ENCODE measurements around the gene FADS3.

Gene FADS3, protein sequence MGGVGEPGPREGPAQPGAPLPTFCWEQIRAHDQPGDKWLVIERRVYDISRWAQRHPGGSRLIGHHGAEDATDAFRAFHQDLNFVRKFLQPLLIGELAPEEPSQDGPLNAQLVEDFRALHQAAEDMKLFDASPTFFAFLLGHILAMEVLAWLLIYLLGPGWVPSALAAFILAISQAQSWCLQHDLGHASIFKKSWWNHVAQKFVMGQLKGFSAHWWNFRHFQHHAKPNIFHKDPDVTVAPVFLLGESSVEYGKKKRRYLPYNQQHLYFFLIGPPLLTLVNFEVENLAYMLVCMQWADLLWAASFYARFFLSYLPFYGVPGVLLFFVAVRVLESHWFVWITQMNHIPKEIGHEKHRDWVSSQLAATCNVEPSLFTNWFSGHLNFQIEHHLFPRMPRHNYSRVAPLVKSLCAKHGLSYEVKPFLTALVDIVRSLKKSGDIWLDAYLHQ

DNA sequence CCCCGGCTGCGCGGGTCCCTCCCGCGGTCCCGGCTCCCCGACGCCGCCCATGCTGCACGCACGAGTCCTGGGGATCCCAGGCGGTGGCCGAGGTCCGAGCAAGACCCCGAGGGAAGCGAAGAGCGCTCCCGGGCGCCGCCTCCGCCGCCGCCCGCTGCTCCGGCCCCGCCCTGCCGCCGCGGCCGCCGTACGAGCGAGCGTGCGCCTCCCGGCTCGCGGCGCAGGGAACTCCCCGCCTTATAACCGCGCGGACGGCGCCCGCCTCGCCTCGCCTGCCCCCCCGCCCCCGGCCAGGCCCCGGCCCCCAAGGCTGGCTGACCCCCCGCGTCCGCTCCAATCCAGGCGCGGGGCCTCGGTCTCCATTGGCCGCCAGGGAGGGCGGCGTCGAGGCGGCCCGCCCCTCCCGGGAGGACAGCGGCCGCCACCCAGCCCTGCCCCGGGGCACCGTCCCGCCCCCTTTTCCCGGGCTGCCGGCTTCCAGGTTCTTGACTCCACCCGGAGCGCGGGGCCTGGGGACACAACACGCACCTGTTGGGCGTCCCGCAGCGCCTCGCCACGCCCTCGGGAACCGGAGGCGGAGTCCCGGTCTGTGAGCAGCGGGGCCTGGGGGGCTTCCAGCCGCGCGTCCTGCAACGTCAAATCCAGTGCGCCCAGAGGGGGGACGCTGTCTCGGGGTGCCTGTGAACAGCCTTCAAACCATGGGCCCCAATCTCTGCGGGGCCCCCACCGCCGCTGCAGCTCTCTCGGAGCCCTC, at the start of gene FADS3:
FADS3 (minus strand) TSS at position 215 of the 754 bp plus-strand sequence; CDS start at position 51, 164 bp downstream.
- Histone ChIP-seq H3K27ac (ENCODE audit: low read length) (no peak within 1 kb of the TSS), H3K36me3 (ENCODE audit: control insufficient read depth, low read depth, low read length) (no peaks in the 10 kb centered on the region), H3K9ac (ENCODE audit: low read length) (peak within 1 kb of the TSS; percentile 22), H3K4me3 (ENCODE audit: low read length) (peak within 1 kb of the TSS; percentile 75), H3K4me1 (ENCODE audit: control insufficient read depth, low read depth, low read length) (peaks cover 6% of the 10 kb centered on the region), H3K9me3 (ENCODE audit: control insufficient read depth, low read depth, low read length) (no peaks in the 10 kb centered on the region), H3K27me3 (ENCODE audit: control insufficient read depth, insufficient read depth, low read length) (peaks cover 5% of the 10 kb centered on the region)

DNA sequence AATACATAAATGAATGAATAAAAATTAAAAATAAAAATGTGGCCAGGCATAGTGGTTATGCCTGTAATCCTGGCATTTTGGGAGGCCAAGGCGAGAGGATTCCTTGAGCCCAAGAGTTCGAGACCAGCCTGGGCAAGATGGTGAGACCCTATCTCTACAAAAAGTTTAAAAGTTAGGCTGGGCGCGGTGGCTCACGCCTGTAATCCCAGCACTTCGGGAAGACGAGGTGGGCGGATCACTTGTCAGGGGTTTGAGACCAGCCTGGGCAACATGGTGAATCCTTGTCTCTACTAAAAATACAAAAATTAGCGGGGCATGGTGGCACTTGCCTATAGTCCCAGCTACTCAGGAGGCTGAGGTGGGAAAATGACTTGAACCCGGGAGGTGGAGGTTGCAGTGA, 49.1 kb upstream of the FADS3 start:
- H3K4me1 ChIP-seq (ENCODE audit: control insufficient read depth, low read depth, low read length) = no peaks in the 10 kb centered on the region
- H3K9me3 ChIP-seq (ENCODE audit: control insufficient read depth, low read depth, low read length) = no peaks in the 10 kb centered on the region
- no peaks in the 10 kb centered on the region for H3K36me3 ChIP-seq (ENCODE audit: control insufficient read depth, low read depth, low read length)
- H3K27me3 ChIP-seq (ENCODE audit: control insufficient read depth, insufficient read depth, low read length) = no peaks in the 10 kb centered on the region
- H3K4me3 ChIP-seq (ENCODE audit: low read length) = no peak overlapping the region
- H3K9ac ChIP-seq (ENCODE audit: low read length) = no peak overlapping the region
- H3K27ac ChIP-seq (ENCODE audit: low read length) = no peak overlapping the region

DNA sequence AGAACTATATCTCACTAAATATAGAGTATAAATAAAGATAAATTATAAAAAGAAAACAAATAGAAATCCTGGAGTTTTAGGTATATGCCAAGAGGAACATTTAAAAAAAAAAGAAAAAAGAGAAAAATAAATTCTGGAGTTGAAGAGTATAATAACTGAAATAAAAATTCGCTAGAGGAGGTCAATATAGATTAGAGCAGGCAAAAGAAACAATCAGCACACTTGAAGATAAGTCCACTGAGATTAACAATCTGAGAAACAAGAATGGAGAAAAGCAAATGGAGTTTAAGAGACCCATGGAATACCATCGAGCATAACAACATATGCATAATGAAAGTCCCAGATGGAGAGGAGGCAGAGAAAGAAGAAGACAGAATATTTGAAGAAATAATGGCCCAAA, 44.5 kb upstream of the FADS3 start:
- no peak overlapping the region for H3K9ac ChIP-seq (ENCODE audit: low read length)
- H3K36me3 ChIP-seq (ENCODE audit: control insufficient read depth, low read depth, low read length) = no peaks in the 10 kb centered on the region
- no peak overlapping the region for H3K4me3 ChIP-seq (ENCODE audit: low read length)
- H3K9me3 ChIP-seq (ENCODE audit: control insufficient read depth, low read depth, low read length) = no peaks in the 10 kb centered on the region
- no peak overlapping the region for H3K27ac ChIP-seq (ENCODE audit: low read length)
- no peaks in the 10 kb centered on the region for H3K4me1 ChIP-seq (ENCODE audit: control insufficient read depth, low read depth, low read length)
- H3K27me3 ChIP-seq (ENCODE audit: control insufficient read depth, insufficient read depth, low read length) = no peaks in the 10 kb centered on the region

DNA sequence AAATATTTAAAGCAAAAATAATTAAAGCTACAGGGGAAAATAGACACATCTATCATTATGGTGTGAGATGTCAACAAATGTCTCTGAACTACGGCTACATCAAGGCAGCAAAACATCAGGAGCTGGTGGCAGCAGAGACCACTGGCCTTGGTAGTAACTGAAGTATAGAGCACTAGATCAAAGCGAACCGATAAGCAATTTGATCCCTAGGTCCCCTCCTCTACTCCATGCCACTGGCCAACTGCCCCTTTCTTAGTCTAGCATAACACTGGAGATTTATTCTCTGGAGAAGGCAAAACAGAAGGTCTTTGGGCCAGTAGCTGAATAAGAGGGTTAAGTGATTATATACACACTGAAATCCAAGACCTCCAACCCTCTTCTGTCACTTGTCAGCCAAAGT, 39.6 kb upstream of the FADS3 start:
- Histone ChIP-seq H3K4me1 (ENCODE audit: control insufficient read depth, low read depth, low read length) (no peaks in the 10 kb centered on the region), H3K9me3 (ENCODE audit: control insufficient read depth, low read depth, low read length) (no peaks in the 10 kb centered on the region), H3K36me3 (ENCODE audit: control insufficient read depth, low read depth, low read length) (no peaks in the 10 kb centered on the region), H3K27ac (ENCODE audit: low read length) (no peak overlapping the region), H3K9ac (ENCODE audit: low read length) (no peak overlapping the region), H3K27me3 (ENCODE audit: control insufficient read depth, insufficient read depth, low read length) (no peaks in the 10 kb centered on the region), H3K4me3 (ENCODE audit: low read length) (no peak overlapping the region)

DNA sequence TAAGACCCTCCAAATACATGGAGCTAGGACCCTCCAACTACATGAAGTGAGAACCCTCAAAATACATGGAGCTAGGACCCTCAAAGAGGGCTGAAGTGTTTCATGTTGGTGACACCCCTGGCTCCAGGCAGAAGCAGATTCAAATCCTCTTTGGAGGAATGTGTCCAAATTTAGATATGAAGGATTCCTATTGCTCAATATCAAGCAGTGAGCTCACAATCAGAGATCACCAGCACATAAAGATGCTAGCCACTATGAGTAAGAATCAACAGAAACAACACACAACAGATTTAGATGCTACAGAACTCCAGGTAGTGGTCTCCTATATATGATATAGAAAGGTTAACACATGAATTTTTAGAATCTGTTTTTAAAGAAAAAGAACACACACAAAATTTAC, 37.3 kb upstream of the FADS3 start:
- no peaks in the 10 kb centered on the region for H3K9me3 ChIP-seq (ENCODE audit: control insufficient read depth, low read depth, low read length)
- no peaks in the 10 kb centered on the region for H3K36me3 ChIP-seq (ENCODE audit: control insufficient read depth, low read depth, low read length)
- no peak overlapping the region for H3K4me3 ChIP-seq (ENCODE audit: low read length)
- H3K27me3 ChIP-seq (ENCODE audit: control insufficient read depth, insufficient read depth, low read length) = no peaks in the 10 kb centered on the region
- no peak overlapping the region for H3K9ac ChIP-seq (ENCODE audit: low read length)
- H3K27ac ChIP-seq (ENCODE audit: low read length) = no peak overlapping the region
- peaks cover 7% of the 10 kb centered on the region for H3K4me1 ChIP-seq (ENCODE audit: control insufficient read depth, low read depth, low read length)

DNA sequence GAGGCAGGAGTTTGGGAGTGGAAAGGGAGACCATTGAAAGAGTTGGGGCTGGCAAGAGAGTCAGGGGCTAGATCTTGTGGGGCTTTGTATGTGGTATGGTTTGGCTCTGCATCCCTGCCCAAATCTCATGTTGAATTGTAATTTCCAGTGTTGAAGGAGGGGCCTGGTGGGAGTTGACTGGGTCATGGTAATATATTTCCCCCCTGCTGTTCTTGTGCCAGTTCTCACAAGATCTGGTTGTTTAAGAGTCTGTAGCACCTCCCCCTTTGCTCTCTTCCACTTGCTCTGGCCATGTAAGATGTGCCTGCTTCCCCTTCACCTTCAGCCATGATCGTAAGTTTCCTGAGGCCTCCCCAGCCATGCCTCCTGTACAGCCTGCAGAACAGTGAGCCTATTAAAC, 36.2 kb upstream of the FADS3 start:
- H3K4me3 ChIP-seq (ENCODE audit: low read length) = no peak overlapping the region
- H3K27ac ChIP-seq (ENCODE audit: low read length) = no peak overlapping the region
- no peak overlapping the region for H3K9ac ChIP-seq (ENCODE audit: low read length)
- H3K9me3 ChIP-seq (ENCODE audit: control insufficient read depth, low read depth, low read length) = no peaks in the 10 kb centered on the region
- peaks cover 10% of the 10 kb centered on the region for H3K4me1 ChIP-seq (ENCODE audit: control insufficient read depth, low read depth, low read length)
- H3K27me3 ChIP-seq (ENCODE audit: control insufficient read depth, insufficient read depth, low read length) = no peaks in the 10 kb centered on the region
- no peaks in the 10 kb centered on the region for H3K36me3 ChIP-seq (ENCODE audit: control insufficient read depth, low read depth, low read length)

DNA sequence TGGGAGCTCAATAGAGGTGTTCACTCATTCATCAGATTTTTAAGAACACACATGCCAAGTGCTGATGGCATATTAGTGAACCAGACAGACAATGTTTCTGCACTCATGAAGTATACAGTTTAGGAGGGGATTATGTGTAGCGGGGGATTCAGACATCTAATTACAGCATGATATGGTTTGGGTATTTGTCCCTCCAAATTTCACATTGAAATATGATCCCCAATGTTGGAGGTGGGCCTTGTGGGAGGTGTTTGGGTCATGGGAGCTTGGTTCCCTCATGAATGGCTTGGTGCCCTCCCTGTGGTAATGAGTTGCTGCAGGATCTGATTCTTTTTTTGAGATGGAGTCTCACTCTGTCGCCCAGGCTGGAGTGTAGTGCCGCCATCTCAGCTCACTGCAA, 34.9 kb upstream of the FADS3 start:
- no peak overlapping the region for H3K4me3 ChIP-seq (ENCODE audit: low read length)
- no peaks in the 10 kb centered on the region for H3K36me3 ChIP-seq (ENCODE audit: control insufficient read depth, low read depth, low read length)
- peaks cover 10% of the 10 kb centered on the region for H3K4me1 ChIP-seq (ENCODE audit: control insufficient read depth, low read depth, low read length)
- no peaks in the 10 kb centered on the region for H3K27me3 ChIP-seq (ENCODE audit: control insufficient read depth, insufficient read depth, low read length)
- H3K9me3 ChIP-seq (ENCODE audit: control insufficient read depth, low read depth, low read length) = no peaks in the 10 kb centered on the region
- H3K9ac ChIP-seq (ENCODE audit: low read length) = no peak overlapping the region
- H3K27ac ChIP-seq (ENCODE audit: low read length) = no peak overlapping the region

DNA sequence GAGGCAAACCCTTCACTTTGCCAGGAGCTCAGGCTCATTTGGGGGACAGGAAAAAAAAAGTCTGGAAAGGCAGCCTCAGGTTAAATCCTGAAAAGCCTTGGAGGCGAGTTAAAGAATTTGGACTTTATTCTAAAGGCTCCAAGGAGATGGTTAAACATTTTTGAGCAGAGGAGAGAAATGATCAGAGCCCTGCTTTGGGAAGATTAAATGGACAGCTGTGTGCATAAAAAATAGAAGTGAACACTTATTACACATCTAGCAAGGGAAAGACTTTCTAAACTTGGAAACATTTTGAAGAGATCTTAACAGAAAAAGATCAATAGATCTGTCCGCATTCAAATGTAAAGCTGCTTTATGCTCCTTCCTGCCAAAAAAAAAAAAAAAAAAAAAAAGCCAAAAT, 34.4 kb upstream of the FADS3 start:
- Histone ChIP-seq H3K4me3 (ENCODE audit: low read length) (no peak overlapping the region), H3K4me1 (ENCODE audit: control insufficient read depth, low read depth, low read length) (peaks cover 10% of the 10 kb centered on the region), H3K9ac (ENCODE audit: low read length) (no peak overlapping the region), H3K9me3 (ENCODE audit: control insufficient read depth, low read depth, low read length) (no peaks in the 10 kb centered on the region), H3K36me3 (ENCODE audit: control insufficient read depth, low read depth, low read length) (no peaks in the 10 kb centered on the region), H3K27ac (ENCODE audit: low read length) (no peak overlapping the region), H3K27me3 (ENCODE audit: control insufficient read depth, insufficient read depth, low read length) (no peaks in the 10 kb centered on the region)

DNA sequence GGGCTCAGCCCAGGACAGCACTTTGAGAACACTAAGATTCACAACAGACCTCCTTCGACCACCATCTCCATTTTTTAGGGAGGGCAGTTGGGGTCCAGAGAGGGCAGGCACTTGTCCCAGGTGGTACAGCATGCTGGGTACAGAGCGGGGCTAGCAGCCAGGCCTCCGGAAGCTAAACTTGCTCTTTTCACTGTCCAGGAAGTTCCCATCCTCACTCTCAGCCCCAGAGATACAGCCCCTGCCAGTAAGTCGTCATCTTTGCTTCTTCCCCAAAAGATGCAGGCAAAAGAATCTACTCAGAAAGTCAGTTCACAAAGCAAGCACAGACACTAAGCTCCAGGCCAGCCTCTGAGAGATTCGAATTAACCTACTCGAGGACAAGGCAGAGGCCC, 32.7 kb upstream of the FADS3 start:
- Histone ChIP-seq H3K4me1 (ENCODE audit: control insufficient read depth, low read depth, low read length) (peaks cover 10% of the 10 kb centered on the region), H3K27ac (ENCODE audit: low read length) (no peak overlapping the region), H3K9ac (ENCODE audit: low read length) (no peak overlapping the region), H3K9me3 (ENCODE audit: control insufficient read depth, low read depth, low read length) (no peaks in the 10 kb centered on the region), H3K4me3 (ENCODE audit: low read length) (no peak overlapping the region), H3K36me3 (ENCODE audit: control insufficient read depth, low read depth, low read length) (no peaks in the 10 kb centered on the region), H3K27me3 (ENCODE audit: control insufficient read depth, insufficient read depth, low read length) (no peaks in the 10 kb centered on the region)

DNA sequence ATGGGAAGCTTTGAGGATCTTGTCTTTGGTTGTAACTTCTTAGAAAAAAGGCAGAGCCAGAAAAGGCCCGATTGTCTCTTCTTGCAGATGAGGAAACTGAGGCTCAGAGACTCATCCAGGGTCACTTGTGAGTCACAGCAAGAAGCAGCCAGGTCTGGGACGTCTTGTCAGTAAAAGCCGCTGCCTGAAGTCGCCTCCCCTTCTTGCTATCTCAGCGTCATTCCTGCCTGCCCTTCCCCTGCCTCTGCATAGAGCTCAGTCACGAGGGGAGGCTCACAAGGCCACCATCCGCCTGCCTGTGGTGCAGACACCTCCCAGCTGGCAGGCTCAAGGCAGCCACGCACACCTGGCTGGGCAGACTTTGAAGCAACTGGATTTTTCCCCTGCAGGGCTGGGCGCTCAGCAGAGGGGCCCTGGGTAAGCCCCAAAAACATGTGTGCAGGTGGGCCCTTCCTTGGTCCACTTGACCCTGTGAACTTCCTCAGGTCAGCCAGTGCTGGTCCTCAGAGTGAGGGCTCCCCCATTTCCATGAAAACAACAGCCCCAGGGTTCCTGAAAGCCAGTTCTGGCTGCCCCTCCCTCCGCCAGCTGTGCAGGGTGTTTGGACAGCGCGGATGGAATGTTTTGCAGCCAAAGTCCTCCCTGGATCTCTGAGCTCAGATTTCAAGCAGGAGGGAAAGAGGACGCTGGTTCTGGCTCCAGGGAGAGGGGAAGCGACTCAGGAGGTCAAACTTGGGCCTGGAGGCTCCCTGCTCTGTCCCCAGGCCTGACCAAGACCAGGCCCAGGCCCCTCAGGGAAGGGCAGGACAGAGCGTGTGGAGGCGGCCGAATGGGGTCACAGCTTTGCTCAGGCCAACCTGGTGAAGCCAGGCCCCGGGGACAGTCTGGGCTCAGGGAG, 32.1 kb upstream of the FADS3 start:
- no peak overlapping the region for H3K9ac ChIP-seq (ENCODE audit: low read length)
- no peak overlapping the region for H3K4me3 ChIP-seq (ENCODE audit: low read length)

DNA sequence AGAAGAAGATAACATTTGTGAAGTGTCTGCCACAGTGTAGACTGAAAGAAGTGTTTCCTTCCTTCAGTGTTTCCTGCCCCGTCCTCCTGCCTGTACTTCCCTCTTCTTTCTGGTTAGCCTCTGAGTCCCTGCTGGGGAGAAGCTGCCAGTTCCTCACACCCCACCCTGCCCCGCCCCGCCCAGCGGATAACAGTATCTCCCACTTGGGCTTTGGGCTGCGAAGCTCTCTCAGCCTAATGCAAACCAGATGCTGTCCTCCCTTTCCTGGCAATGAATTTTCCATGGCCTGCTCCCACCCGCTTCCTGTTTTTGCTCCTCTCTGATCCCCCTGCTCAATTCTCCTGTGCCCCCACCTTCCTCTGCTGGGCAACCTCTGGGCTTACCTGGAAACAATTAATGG, 31.2 kb upstream of the FADS3 start:
- H3K9ac ChIP-seq (ENCODE audit: low read length) = no peak overlapping the region
- H3K9me3 ChIP-seq (ENCODE audit: control insufficient read depth, low read depth, low read length) = no peaks in the 10 kb centered on the region
- peaks cover 10% of the 10 kb centered on the region for H3K4me1 ChIP-seq (ENCODE audit: control insufficient read depth, low read depth, low read length)
- no peak overlapping the region for H3K4me3 ChIP-seq (ENCODE audit: low read length)
- H3K27ac ChIP-seq (ENCODE audit: low read length) = no peak overlapping the region
- H3K27me3 ChIP-seq (ENCODE audit: control insufficient read depth, insufficient read depth, low read length) = peaks cover 12% of the 10 kb centered on the region
- no peaks in the 10 kb centered on the region for H3K36me3 ChIP-seq (ENCODE audit: control insufficient read depth, low read depth, low read length)

More for the DNA sequence above, 32.1 kb upstream of the FADS3 start:
- Histone ChIP-seq H3K4me1 (ENCODE audit: control insufficient read depth, low read depth, low read length) (peaks cover 10% of the 10 kb centered on the region), H3K36me3 (ENCODE audit: control insufficient read depth, low read depth, low read length) (no peaks in the 10 kb centered on the region), H3K27ac (ENCODE audit: low read length) (no peak overlapping the region), H3K9me3 (ENCODE audit: control insufficient read depth, low read depth, low read length) (no peaks in the 10 kb centered on the region), H3K27me3 (ENCODE audit: control insufficient read depth, insufficient read depth, low read length) (peaks cover 3% of the 10 kb centered on the region)
